Glutamatergic neuron (in vitro differentiated cells): Measurements from ENCODE around the gene PYGB. TPM values are rescaled to one million over a fixed set of nuclear protein-coding genes. Genes with fewer than 3 reads are reported as not detected.
A peak's percentile ranks its signal among the peaks of the same experiment; 100 is the strongest.

Experiments
- DNase-seq: peaks from one replicate; pipeline ENCODE4 v3.0.0; 2022
- H3K27ac Mint-ChIP-seq: one replicate; pipeline ENCODE4 v1.8.0; 2020; ENCODE audit warnings: mild to moderate bottlenecking, mixed read lengths, inconsistent platforms; ENCODE audit not compliant: unreplicated experiment
- H3K27me3 Mint-ChIP-seq: one replicate; pipeline ENCODE4 v1.8.0; 2020; ENCODE audit warnings: mild to moderate bottlenecking, moderate library complexity, mixed read lengths, inconsistent platforms; ENCODE audit not compliant: unreplicated experiment
- H3K36me3 Mint-ChIP-seq: one replicate; pipeline ENCODE4 v1.8.0; 2020; ENCODE audit warnings: mild to moderate bottlenecking, mixed read lengths, inconsistent platforms; ENCODE audit not compliant: unreplicated experiment
- H3K4me1 Mint-ChIP-seq: one replicate; pipeline ENCODE4 v1.8.0; 2020; ENCODE audit warnings: mild to moderate bottlenecking, low read depth, mixed read lengths, inconsistent platforms; ENCODE audit not compliant: unreplicated experiment
- H3K4me3 Mint-ChIP-seq: one replicate; pipeline ENCODE4 v1.8.0; 2020; ENCODE audit warnings: mild to moderate bottlenecking, mixed read lengths, inconsistent platforms; ENCODE audit not compliant: unreplicated experiment
- H3K9me3 Mint-ChIP-seq: one replicate; pipeline ENCODE4 v1.8.0; 2020; ENCODE audit warnings: mild to moderate bottlenecking, moderate library complexity, mixed read lengths, inconsistent platforms; ENCODE audit not compliant: unreplicated experiment
- total RNA-seq: library from RNA; stranded (reverse); fragmentation: NEBNext Ultra II Directional; extraction: Animal tissue kit (Norgen Biotek cat#: 25700); gene quantifications from one replicate; pipeline ENCODE4 v1.2.1, GENCODE V29; 2021; ENCODE audit not compliant: unreplicated experiment
- TF ChIP-seq, protein P1 (sequence below): fragments of 200-600 bp; sonication (generic); IDR thresholded peaks from one replicate; pipeline ENCODE4 v1.5.0; 2021; ENCODE audit not compliant: partially characterized antibody, unreplicated experiment

PYGB gene
- total RNA-seq, 1 donor from 2014 or later, result 295 TPM

DNA sequence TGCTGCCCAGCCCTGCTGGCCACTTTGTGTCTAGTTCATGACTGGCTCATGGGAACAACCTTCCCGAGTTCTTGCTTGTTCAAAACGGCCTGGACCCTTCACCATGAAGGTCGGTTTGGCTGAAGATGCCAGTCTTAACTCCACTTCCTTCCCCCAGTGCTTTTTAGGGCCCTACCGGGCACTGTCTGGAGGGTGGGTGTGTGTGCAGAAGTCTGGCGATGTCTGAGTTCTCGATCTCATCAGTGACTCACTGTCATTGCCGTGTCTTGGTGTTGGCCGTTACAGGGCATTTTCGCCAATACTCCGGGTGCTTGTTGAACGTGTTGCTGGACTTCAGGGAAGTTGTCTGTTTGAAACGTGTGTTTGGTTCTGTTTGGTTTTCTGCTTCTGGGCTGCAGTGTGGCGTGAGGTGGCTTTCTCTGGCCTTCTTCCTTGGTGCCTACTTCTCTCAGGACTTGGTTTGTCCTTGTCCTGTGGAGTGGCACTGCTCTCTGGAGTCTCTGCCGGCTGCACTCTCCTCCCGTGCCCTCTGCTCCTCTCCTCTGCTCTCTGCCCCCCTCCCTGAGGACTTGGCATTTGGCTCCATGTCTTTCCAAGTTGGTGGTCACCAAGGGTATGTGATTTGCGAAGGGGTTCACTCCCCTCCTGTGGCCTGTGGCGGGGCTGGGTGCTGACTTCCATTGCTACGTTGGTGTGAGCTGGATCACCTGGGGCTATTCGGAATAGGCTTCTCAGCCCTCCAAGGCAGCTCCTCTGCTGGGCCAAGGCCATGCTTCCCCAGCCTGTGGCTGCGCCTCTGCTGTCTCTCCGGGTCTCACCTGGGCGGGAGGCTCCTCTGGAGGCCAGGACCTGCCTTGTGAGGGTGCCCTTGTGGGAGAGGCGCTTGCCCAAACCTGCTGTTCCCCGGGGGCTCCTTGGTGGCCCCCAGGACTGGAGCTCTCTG lies 38.2 kb downstream of the PYGB start:
- TF ChIP-seq, protein P1, sequence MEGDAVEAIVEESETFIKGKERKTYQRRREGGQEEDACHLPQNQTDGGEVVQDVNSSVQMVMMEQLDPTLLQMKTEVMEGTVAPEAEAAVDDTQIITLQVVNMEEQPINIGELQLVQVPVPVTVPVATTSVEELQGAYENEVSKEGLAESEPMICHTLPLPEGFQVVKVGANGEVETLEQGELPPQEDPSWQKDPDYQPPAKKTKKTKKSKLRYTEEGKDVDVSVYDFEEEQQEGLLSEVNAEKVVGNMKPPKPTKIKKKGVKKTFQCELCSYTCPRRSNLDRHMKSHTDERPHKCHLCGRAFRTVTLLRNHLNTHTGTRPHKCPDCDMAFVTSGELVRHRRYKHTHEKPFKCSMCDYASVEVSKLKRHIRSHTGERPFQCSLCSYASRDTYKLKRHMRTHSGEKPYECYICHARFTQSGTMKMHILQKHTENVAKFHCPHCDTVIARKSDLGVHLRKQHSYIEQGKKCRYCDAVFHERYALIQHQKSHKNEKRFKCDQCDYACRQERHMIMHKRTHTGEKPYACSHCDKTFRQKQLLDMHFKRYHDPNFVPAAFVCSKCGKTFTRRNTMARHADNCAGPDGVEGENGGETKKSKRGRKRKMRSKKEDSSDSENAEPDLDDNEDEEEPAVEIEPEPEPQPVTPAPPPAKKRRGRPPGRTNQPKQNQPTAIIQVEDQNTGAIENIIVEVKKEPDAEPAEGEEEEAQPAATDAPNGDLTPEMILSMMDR, result no peak
- Mint-ChIP-seq H3K9me3 (peaks cover 31% of the 10 kb centered on the region), H3K27ac (peak overlapping the region; percentile 4), H3K4me3 (no peak overlapping the region), H3K4me1 (no peaks in the 10 kb centered on the region), H3K27me3 (peaks cover 20% of the 10 kb centered on the region), H3K36me3 (peaks cover 13% of the 10 kb centered on the region)
- DNase-seq, result peak; percentile 10

DNA sequence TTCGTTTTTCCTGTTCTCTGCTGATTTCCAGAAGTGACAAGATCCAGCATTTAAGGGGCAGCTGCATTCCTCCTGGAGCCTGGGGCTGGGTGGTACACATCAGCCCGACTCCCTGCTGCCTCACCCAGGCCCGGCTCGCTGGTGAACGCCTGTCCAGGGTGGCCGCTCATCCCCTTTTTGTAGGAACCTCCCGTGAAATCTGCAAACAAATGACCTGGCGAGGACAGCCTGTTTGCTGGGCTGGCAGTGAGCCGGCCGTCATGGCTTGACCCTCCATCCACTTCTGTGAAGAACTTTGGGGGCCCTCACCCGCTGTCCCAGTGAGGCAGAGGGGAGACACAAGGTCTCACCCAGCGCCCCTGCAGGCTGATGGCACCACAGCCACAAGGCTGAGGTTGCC lies 39.0 kb downstream of the PYGB start:
- DNase-seq, result peak; percentile 2
- TF ChIP-seq, protein P1, result no peak
- peaks cover 5% of the 10 kb centered on the region for H3K4me1 Mint-ChIP-seq
- no peak overlapping the region for H3K4me3 Mint-ChIP-seq
- H3K9me3 Mint-ChIP-seq, result peaks cover 35% of the 10 kb centered on the region
- H3K27ac Mint-ChIP-seq, result peak overlapping the region; percentile 48
- H3K27me3 Mint-ChIP-seq, result peaks cover 26% of the 10 kb centered on the region
- H3K36me3 Mint-ChIP-seq, result peaks cover 13% of the 10 kb centered on the region

DNA sequence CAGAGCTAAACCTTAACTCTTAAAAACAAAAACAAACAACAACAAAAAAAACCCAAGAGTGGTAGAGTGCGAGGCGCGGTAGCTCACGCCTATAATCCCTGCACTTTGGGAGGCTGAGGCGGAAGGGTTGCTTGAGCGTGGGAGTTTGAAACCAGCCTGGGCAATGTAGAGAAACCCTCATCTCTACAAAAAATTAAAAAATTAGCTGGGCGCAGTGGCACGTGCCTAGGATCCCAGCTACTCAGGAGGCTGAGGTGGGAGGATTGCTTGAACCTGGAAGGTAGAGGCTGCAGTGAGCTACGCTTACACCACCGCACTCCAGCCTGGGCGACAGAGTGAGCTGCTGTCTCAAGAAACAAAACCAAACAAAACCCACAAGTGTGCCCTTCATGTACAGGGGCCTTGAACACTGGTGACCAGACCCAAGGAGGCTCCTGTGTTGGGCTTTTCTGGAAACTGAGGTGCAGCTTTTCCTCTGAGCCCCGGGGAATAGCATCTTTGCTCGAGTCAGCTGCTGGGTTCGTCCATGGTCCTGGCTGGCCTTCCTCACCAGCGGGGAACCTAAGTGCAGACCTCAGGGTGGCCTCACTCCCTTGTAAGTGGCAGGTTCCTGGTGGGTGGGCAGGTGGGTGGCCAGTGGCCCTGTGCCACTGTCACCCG lies 39.9 kb downstream of the PYGB start:
- peaks cover 36% of the 10 kb centered on the region for H3K9me3 Mint-ChIP-seq

DNA sequence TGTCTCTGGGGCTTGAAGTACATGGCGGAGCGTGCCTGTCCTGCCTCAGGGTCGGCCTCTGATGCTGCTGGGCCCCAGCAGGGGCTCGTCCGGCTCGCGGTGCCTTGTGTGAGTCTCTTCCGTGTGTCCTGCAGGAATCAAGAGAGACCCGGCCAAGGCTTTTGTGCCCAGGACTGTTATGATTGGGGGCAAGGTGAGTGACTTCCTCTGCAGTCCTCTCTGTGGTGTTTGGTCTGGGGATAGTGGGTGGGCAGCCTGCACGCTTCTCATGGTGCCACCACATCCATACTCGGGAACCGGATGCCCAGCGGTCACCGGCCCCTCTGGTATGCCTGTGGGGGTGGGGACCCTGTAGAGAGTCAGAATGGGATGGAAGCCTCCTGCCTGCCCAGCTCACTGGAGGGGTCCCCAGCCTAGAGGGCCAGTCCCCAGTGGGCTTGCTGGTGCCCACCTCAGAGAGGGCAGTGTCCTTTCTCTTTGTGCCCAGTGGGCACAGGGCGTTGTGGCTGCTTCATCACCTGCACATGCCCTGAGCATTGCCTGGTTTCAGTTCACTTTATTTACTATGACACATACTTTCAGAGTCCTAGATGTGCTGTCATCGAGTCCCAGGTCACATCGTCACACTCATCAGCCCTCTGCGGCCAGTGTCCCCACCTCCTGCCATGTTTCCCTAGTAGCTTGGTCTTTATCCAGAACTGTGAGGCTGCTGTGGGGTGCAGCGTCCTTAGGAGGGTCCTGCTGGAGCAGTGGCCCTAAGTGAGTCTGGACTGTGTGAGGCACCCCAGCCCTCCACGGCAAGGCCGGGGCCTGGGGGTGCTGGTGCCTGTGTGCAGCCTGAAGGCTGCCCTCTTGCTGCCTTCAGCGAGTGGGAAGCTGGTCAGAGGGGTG lies 40.7 kb downstream of the PYGB start:
- Mint-ChIP-seq H3K9me3 (peaks cover 37% of the 10 kb centered on the region), H3K4me3 (no peak overlapping the region), H3K4me1 (peaks cover 6% of the 10 kb centered on the region), H3K36me3 (peaks cover 16% of the 10 kb centered on the region), H3K27ac (no peak overlapping the region), H3K27me3 (peaks cover 34% of the 10 kb centered on the region)
- TF ChIP-seq, protein P1, result no peak
- peak; percentile 5 for DNase-seq

More for the DNA sequence above, 39.9 kb downstream of the PYGB start:
- H3K4me1 Mint-ChIP-seq, result peaks cover 5% of the 10 kb centered on the region
- H3K27me3 Mint-ChIP-seq, result peaks cover 29% of the 10 kb centered on the region
- H3K36me3 Mint-ChIP-seq, result peaks cover 13% of the 10 kb centered on the region
- no peak overlapping the region for H3K4me3 Mint-ChIP-seq
- TF ChIP-seq, protein P1, result no peak
- peak; percentile 9 for DNase-seq
- no peak overlapping the region for H3K27ac Mint-ChIP-seq
